Measurements from ENCODE around the gene BATF2. TPM values are rescaled to one million over a fixed set of nuclear protein-coding genes. Genes with fewer than 3 reads are reported as not detected.
"Not testable (repeated sequence)": the region's sequence is repeated elsewhere in the genome, so short reads cannot be mapped to it uniquely, and the experiment has no call there.

Gene BATF2
- total RNA-seq, 1 experiment from 2014 or later, result not detected

DNA sequence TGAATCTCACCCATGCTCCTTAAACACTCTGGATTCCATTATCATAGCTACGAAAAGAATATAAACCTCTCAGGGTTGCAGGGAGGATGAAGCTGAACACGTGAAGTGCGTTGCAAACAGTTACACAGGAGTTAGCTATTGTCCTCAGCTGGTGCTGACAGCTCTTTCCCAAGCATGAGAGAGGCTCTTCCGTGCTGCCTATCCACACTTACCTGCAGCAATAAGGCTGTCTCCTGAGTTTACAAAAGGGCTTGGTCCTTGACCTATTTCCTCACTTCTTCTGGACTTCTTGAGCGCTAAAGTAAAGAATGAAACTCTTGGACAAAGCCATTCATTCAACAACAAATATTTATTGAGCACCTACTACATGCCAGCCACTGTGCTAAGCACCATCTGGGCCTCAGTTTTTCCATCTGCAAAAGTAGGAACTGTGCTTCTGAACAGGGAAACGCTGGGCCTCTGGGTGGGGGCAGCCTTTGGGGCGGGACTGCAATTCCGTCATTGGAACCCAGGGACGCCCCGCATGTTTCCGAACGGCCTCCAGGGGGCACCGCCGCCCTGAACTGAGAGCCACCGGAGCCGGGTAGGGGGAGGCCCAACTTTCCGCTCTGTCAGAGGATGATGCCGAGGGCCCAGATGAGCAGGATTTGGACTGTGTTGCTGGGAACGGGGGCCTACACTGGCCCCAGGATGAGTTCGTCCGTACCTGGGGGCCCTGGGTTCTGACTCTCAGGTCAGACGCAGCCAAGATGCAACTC is 16.5 kb upstream of the BATF2 start:
- DNase-seq (ENCODE audit: low read depth), result peak; percentile 90

DNA sequence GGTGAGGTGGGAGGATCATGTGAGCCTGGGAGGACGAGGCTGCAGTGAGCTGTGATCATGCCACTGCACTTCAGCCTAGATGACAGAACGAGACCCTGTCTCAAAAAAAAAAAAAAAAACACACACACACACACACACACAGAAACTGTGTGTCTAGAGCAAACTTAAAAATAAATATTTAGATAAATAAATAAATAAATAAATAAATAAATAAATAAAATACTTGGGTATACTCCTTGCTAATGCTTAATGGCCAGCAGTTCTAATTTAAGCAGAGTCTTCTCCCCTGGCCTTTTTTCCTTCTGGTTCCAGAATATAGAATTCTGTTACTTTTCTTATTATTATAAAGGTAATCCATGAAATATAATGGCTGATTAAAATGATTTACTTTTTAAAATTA is 12.1 kb upstream of the BATF2 start:
- DNase-seq (ENCODE audit: low read depth), result no peak

DNA sequence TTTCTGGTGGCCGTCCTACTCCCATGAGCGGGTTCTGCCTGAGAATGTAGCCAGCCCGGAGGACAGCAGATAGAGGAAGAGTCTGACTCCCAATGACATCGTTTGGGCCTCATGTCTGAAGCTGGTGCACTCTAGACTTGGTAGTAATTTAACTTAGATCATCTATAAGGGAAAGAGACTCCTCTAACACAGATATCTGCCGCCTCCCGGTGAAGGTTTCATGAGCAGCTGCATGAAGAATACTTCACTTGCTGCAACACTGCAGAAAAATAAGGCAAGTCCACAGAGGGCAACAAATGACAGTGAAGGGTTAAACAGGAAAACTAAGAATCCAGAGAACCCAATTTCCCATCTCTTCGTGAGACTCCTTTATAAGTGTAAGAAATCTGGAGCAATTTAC is 11.2 kb upstream of the BATF2 start:
- DNase-seq (ENCODE audit: low read depth), result no peak

DNA sequence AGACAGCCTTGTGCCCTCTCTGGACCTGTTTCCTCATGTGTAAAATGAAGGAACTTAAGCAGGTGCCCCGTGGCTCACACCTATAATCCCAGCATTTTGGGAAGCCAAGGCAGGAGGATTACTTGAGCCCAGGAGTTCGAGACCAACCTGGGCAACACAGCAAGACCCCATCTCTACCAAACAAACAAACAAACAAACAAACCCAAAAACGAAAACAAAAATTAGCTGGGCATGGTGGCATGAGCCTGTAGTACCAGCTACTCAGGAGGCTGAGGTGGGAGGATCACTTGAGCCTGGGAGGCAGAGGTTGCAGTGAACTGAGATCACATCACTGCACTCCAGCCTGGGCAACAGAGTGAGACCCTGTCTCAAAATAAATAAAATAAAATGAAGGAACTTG is 7.2 kb upstream of the BATF2 start:
- not testable (repeated sequence) for DNase-seq (ENCODE audit: low read depth)

DNA sequence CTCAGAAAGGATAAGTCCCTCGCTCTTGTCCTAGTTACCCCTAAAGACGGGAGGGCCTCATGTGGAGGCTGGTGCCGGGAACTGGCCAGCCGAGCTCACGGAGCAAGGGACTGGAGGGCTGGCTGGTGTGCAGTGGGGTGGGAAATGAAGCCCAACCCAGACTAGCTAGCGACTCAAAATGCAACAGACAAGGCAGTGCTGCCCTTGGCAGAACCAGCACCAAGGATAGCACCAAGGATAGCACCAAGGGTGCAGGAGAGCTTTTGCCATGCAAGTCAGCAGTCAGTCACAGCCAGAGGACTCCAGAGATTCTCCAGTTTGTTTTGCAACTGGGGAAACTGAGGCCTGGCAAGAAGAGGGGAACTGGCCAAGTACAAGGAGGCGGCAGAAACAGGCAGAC is 6.5 kb upstream of the BATF2 start:
- no peak for DNase-seq (ENCODE audit: low read depth)

DNA sequence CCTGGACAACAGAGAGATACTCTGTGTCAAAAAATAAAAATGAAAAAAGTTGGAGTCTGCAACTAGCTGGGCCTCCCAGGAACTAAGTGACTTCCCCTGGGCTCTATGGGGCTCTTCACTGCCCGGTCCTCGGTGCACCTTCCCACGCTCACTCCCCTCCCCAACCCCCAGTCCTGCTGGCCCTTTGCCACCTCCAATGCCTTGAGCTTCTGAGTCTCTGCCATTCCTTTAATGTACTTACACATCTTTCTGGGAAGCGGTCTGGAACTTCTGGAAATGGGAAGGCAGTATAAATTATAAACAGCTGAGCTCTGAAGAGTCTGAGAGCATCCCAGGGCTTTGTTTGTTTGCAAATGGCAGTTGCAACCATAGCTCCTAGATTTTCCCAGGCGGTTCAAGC is 5.9 kb upstream of the BATF2 start:
- DNase-seq (ENCODE audit: low read depth), result no peak

DNA sequence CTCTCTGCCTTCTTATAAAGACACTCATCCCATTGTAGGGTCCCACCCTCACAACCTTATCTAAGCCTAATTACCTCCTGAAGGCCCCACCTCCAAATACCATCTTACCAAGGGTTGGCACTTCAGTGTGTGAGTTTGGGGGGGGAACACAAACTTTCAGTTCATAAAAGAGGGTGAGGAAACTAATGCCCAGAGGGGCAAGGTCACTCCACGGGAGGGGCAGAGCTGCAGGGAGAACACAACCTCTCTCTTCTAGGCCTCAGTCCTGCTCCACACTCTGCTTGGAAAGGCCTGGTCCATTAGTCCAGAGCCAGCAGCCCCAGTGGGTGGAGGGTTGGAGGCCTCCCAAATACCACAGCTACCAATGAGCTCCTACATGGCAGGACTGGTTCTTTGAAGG is 2.7 kb upstream of the BATF2 start:
- DNase-seq (ENCODE audit: low read depth), result no peak

DNA sequence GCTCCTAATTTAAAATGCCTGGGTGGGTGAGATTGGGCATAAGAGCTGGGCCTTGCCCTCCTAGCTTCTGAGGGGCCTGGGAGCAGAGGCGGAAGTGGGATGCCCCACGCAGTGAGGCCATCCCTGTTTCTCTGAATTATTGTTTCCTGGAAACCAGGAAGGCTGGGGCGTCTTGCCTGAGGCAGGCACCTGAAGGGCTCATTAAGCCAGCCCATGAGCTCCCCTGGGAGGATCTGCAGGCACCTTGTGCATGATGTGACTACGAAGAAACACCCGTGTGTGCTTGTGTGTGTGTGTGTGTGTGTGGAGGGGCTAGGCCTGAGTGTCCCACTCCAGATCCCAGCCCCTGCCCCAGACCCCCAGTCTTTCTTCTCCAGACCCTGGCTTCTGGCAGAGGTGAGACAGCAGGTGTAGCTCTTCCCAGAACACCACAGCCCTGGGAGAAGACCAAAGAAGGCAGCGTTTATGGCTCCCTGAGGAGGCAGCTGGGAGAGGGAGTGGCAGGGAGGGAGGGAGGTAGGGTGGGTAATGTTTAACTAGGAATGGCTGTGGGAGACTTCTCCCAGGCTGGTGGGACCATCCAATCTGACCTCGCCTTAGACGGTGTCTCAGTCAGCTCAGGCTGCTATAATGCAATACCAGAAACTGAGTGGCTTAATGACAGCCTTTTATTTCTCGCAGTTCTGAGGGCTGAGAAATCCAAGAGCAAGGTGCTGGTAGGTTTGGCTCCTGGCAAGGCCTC is 2.1 kb upstream of the BATF2 start:
- DNase-seq (ENCODE audit: low read depth), result no peak

DNA sequence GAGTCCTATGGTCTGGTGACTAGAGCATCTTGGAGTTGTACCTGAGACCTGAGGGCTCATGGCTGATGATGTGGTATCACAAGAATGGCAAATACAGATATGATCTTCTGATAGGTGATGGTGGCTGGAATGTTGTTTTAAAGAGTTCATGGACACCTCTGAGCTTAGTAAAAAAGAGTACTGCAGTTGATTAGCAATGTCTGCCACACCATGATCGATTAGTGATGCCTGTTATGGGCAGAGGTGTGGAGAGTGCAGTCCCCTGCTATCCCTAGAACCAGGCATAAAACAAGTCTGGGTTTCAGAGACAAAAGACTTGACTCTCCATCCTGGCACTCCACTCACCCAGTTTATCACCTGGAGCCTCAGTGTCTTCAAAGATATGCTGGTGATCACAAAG is 1.4 kb upstream of the BATF2 start:
- no peak for DNase-seq (ENCODE audit: low read depth)

DNA sequence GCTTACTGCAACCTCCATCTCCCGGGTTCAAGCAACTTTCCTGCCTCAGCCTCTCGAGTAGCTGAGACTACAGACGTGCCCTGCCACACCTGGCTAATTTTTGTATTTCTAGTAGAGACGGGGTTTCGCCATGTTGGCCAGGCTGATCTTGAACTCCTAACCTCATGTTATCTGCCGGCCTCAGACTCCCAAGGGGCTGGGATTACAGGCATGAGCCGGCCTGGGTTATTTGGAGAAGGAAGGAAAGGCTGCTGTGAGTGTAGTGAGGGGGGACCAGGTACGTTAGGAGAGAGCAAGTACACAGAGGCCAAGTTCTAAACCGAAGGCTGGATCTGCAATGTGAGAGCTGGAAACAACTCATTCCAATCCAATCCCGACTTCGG is 453 bp downstream of the BATF2 start:
- no peak for DNase-seq (ENCODE audit: low read depth)

DNA sequence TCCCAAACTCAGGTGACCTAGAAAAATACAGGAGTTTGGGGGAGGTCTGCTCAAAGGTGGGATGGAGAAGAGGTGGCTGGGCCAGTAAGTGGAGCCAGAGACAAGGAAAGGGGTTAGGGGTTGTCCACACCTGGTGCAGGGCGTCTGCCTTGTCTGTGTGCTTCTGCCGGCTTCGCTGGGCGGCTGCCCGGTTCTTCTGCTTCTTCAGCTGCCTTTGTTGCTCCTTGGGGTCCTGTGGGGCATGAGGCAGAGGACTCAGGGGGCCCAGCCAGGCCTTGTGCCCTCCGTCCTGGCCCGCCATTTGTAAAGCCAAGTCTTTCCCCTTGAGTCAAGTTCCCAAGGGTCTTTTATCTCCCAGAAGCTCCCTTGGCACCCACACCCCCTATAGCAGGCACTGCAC is 2.5 kb downstream of the BATF2 start:
- no peak for DNase-seq (ENCODE audit: low read depth)

DNA sequence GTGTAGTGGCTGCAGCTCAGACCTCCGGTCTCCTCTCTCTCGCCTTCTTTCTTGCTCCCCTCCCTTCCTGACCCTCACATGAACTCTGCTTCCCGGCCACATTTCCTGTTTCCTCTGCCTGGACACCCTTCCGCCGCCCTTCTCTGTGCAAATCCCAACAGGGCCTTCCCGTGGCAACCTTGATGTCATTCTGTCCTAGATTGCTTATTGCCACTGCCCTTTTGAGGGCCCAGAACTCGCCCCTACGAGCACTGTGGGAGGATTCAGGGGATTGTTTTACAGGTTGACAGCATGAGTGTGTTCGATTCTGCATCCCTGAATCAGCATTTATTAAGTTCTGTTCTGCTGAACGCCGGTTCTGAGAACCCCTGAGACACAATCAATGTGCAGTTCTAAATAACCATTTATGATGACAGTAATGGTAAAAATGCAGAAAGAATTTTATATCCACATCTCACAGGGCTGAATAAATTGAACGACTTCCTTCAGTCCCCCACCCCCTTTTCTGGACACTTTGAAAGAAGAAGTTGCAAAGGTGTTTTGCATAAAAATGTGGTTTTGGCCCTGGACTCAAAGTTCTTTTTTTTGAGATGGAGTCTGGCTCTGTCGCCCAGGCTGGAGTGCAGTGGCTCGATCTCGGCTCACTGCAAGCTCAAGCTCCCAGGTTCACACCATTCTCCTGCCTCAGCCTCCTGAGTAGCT is 6.4 kb downstream of the BATF2 start:
- peak; percentile 61 for DNase-seq (ENCODE audit: low read depth)

DNA sequence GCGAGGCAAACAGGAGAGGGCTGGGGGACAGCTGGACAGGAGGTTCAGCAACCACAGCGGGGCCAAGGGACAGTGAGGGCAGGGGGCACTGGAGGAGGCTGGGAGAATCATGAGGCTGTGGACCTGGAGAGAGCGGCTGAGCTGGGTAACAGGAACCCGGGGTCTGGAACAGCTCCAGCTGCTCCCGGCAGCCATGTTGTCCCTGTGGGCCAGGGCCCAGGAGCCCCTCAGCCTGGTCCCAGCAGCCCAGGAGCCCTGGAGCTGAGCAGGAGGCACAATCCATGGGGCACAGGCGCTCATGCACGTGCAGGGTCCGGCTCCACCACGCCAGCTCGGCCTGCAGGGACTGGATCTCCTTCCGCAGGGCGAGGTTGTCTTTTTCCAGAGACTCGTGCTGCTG is 7.4 kb downstream of the BATF2 start:
- DNase-seq (ENCODE audit: low read depth), result no peak

DNA sequence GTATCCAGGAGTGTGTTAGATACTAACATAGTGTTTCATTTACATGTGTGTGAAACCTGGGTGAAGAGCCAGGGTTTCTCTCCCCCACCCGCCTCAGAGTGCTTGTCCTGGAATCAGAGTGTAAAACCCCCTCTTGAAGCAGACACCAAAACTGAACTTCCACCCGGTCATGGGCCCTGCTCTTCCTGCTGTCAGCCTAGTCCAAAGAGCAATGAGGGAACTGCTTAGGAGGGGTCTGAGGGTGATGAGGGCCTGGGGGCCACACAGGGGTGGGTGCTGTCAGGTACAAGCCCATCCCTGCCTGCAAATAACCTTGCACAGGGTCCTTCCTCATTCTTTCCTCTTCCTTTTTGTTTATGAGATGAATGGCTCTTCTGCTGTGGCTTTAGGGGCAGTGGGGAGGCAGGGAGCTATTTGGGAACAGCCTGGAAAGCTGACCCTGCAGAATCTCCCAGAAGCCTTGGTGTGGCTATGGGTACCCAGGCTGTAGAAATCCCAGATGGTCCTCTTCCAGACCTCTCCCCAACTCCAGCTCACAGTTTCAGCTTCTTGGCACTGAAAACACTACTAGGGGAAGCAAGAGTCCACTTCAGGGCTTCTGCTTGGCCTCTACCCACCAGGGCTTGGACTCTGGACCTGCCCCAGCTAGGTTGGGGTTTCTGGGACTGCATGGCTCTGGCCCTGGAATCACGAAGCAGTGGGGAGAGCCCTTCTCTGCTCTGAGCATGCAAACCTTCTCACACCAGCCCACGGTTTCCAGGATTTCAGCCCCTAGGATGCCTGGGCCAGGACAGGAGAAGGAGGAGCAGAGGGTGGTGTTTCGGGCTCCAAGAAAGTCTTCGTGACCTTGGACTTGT is 8.5 kb downstream of the BATF2 start:
- DNase-seq (ENCODE audit: low read depth), result no peak

DNA sequence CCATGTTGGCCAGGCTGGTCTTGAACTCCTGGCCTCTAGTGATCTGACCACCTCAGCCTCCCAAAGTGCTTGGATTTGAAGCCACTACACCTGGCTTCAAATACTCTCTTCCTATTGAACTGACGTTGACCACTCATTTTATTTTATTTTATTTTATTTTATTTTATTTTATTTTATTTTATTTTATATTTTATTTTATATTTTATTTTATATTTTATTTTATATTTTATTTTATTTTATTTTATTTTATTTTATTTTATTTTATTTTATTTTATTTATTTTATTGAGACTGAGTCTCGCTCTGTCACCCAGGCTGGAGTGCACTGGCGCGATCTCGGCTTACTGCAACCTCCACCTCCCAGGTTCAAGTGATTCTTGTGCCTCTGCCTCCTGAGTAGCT is 13.4 kb downstream of the BATF2 start:
- DNase-seq (ENCODE audit: low read depth), result not testable (repeated sequence)

DNA sequence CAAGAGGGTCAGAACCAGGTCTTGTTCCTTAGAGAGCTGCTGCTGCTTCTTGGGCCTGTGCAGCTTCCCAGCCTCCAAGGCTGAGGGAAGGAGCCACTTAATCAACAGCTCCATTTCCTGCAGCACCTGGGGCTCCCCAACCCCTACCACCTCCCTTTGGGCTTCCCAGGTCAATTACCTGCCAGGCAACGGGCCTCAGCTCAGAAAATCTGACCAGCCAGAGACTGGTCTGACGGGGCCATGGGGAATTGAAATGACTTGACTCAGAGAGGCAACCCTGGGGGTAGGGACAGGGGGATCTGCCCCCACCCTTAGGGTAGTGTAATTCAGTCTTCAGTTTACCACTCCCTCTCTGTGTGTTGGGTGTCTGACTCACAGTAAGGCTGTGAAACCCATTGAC is 20.1 kb downstream of the BATF2 start:
- DNase-seq (ENCODE audit: low read depth), result no peak

DNA sequence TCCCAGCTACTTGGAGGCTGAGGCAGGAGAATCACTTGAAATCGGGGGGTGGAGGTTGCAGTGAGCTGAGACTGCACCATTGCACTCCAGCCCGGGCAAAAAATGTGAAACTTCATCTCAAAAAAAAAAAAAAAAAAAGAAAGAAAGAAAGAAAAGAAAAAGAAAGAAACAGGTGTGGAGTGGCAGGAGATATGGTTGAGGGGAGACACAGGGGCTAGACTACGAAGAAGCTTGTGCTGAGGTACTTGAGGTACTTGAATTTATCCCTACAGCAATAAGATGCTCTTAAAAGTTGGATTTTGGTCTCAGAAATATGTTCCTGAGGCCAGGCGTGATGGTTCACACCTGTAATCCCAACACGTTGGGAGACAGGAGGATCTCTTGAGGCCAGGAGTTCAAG is 22.6 kb downstream of the BATF2 start:
- DNase-seq (ENCODE audit: low read depth), result no peak

DNA sequence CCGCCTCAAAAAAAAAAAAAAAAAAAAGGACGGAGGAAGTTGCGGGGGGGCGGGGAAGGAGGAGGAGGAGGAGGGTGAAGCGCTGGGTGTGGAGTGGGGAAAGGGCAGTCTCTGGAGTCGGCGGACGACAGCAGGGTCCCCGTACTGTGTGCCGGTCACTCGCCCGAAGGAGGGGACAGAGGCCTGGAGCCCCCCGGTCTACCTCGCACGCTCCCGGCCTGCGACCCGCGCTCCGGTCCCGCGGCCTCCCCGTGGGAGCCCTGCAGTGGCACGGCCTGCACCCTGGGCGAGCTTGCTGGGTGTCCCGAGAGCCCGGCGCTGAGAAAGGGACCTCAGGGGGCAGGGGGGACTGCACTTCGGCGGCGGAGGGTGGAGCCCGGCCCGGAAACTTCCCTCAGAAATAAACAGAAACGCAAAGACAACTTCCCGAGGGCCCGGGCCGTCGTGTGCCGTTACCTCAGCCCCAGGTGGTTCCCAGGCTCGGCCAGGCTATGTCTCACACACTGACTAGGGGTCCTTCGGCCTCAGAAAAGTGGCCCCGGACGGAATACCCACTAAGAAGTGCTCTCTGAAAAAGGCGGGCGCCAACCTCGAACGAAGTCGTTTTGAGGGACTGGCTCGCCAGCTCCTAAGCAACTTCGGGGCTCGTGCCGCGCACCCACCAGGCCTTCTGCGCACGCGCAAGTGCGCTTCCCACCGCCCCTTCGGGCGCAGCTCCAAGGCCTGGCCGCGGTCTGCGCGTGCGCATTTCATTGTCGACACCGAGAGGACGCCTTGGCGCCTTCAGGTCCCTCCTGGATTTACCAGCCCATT is 25.1 kb downstream of the BATF2 start, which contains the start of gene MAJIN:
Gene MAJIN (minus strand): TSS at position 688 of the 813 bp plus-strand sequence. CDS start 12,703 bp downstream, outside the sequence.
- no peak for DNase-seq (ENCODE audit: low read depth)

DNA sequence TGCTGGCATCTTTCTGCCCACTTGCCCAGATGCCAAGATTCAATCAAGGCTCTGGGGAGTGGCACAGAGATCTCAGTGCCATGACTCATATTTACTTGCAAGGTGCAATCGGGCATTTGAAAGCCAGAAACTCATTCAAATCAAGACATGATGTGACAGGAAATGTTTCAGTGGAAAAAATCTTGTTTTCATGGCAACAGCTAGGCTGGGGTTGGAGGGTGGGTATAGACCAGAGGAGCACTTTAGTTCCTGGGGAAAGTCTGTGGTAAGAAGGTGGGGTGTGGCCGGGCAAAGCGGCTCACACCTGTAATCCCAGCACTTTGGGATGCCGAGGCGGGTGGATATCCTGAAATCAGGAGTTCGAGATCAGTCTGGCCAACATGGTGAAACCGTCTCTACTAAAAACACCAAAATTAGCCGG is 26.0 kb downstream of the BATF2 start:
- DNase-seq (ENCODE audit: low read depth), result peak; percentile 16

DNA sequence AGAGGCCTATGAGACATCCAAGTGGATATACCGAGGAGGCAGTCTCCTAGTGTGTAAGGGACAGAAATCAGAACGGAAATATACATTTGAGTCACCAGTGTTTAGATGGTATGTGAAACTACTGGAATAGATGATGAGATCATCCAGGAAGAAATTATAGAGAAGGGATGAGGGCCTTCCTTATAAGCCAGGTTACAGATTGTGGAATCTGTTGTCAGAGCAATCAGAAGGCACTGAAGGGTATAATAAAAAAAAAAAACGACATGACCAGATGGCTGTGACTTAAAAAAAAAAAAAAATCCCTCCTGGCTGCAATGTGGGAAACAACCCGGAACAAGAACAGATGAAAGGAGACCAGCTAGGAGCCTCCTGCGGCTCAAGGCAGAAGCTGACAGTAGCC is 27.6 kb downstream of the BATF2 start:
- peak; percentile 62 for DNase-seq (ENCODE audit: low read depth)

DNA sequence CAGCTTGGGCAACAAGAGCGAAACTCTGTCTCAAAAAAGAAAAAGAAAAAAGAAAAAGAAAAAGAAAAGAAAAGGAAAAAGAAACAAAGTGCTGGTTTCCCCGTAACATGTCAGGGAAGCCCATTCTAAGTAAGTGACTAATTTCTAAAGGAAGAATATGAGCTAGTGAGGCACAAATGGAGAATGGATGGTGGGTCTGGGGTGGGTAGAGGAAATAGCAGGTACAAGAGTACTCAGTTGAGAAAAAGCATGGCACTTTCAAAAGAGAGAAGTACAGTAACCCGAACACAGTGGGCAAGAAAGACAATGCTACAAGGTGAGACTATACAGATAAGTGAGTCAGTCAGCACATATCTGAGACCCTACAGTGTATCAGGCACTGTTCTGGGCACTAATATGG is 29.4 kb downstream of the BATF2 start:
- no peak for DNase-seq (ENCODE audit: low read depth)

All from Daoy (cell line).